Activated CD8-positive, alpha-beta memory T cell treated with anti-CD3 and anti-CD28 coated beads for 36 hours (primary cell): ENCODE measurements around the gene NTN4. TPM values are rescaled to one million over a fixed set of nuclear protein-coding genes. Genes with fewer than 3 reads are reported as not detected.
"Not testable (repeated sequence)": the region's sequence is repeated elsewhere in the genome, so short reads cannot be mapped to it uniquely, and the experiment has no call there.

ENCODE experiments used
- CTCF ChIA-PET: fragments of 350-600 bp; sonication (Branson Sonifier 250); formaldehyde crosslinking; loops from one replicate; lab custom pipeline; 2021; ENCODE audit warnings: antibody characterized with exemption; lab: Charles Lee
- POLR2A ChIA-PET: fragments of 350-600 bp; sonication (Branson Sonifier 250); formaldehyde crosslinking; loops from one replicate; lab custom pipeline; 2021; ENCODE audit warnings: antibody characterized with exemption; lab: Charles Lee
- total RNA-seq, 2 experiments: library from RNA; stranded (reverse); gene quantifications; one replicate each; pipeline ENCODE4 v1.2.3, GENCODE V29; 2021

Gene NTN4
- not detected for total RNA-seq

DNA sequence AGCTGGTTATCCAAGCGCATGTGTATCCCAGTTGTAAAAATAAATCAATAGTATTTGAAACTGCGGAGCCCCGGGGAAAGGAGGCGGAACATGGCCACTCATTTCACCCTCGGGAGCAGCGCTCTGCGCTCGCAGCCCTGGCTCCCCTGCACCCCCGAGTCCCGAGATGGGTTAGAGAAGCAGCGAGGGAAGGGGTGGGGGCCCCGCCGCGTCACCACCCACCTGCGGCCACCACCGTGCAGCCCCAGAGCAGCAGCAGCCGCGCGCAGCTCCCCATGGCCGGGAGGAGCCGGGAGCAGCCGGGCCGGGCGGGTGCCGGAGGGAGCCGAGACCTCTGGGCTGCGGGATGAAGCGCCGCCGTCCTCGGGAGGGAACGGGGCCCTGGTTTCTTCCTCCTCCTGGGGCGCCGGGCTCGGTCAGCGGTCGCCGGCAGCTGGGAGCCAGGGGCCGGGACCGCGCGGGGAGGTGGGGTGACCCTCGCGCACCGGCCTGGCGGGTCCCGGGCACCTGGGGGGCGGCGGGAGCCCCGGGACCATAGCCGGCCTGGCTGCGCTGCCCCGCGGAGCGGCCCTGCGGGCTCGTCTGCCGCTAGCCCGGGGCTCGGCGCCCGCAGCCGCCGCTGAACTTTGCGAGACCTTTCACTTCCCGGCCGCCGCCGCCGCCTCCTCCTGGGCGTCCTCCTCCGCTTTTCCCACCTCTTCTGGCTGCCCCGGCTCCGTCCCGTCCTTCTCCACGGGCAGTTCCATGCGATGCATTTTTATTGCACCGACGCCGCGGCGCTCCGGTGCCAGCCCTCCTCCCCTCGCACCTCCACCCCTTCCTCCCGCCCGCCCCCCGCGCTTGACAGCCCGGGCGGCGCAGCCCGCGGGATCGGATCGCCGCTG lies at the start of gene NTN4:
TSS of gene NTN4 (minus strand) at position 732 of the 884 bp plus-strand sequence. CDS start at position 277, 455 bp downstream.
- ChIA-PET POLR2A (no interaction called here), CTCF (interaction anchor here (0.6 kb wide), 1 partner anchor 237 kb away, joined by 3 read pairs; no protein-coding TSS in a partner anchor)

DNA sequence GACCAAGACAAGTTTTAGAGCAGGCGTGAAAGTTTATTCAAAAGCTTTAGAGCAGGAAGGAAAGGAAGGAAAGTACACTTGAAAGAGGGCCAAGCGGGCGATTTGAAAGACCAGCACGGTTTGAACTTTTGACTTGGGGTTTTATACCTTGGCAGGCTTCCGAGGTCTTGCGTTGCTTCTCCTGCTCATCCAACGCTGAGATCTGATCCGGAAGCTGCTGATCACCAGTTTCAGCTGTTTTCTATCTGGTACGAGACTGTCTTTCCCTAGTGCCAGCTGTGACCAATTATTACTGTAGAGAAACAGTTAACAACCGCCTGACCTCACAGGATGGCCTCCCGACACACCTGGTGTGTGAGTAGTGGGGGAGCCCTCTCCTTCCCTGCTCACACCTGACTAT lies 47.6 kb upstream of the NTN4 start:
- POLR2A ChIA-PET: no interaction called here
- CTCF ChIA-PET: no interaction called here

DNA sequence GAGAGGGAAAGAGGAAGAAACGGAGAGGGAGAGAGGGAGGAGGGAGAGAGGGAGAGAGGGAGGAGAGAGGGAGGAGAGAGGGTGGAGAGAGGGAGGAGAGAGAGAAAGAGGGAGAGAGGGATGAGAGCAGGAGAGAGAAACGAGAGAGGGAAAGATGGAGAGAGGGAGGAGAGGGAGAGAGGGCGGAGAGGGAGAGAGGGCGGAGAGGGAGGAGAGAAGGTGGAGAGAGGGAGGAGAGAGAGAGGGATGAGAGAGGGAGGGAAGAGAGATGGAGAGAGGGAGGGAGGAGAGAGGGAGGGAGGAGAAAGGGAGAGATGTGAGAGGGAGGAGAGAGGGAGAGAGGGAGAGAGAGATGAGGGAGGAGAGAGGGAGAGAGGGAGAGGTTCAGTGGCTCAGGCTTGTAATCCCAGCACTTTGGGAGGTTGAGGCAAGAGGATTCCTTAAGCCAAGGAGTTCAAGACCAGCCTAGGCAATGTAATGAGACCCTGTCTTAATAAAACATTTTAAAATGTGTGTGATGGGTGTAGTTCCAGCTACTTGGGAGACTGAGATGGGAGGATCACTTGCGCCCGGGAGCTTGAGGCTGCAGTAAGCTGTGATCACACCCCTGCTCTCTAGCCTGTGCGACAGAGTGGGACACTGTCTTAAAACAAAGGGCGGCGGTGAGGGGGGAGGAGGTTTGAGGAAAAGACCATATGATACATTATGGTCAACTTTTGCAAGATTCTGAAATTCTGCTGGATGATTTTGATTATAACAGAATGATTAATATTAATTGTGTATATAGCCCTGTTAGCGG lies 46.9 kb upstream of the NTN4 start:
- POLR2A ChIA-PET: no interaction called here
- CTCF ChIA-PET: no interaction called here

DNA sequence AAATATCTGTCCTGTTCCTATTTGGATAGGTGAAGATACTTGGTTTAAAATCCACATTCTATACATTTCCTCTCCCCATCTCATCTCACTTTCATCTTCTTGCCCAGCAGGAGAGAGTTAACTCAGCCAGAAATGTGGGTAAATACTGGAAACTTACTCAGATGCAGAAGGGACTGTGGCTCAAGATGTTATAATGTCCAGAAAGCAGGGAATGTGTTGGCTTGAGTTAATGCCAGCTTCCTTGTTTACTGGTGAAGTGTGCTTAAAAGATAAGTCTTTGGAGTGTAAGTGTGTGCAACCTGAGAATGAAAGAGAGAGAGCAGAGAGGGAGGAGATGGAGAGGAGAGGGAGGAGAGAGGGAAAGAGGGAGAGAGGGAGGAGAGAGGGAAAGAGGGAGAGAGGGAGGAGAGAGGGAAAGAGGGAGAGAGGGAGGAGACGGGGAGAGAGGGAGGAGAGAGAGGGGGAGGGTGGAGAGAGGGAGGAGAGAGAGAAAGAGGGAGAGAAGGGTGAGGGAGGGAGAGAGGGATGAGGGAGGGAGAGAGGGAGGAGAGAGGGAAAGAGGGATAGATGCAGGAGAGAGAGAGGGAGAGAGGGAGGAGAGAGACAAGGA lies 46.2 kb upstream of the NTN4 start:
- CTCF ChIA-PET: no interaction called here
- POLR2A ChIA-PET: no interaction called here

DNA sequence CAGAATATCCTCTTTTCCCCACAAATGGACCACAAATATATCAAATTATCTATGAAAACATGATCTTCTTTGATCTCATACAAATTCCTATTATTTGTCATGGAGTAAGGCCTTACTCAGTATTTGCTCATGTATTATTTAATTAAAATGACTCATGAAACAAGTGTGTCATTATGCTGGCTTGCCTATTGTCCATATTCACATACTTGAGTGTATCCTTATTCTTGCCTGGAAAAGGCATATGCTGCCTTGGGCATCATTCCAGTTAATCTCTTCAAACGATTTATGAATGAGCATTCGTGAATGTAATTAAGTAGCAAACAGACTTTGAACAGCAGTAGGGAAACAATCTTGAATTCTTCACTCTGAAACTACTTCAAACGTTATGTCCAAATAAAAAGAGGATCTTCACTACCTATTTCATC lies 45.6 kb upstream of the NTN4 start:
- ChIA-PET CTCF (no interaction called here), POLR2A (no interaction called here)

DNA sequence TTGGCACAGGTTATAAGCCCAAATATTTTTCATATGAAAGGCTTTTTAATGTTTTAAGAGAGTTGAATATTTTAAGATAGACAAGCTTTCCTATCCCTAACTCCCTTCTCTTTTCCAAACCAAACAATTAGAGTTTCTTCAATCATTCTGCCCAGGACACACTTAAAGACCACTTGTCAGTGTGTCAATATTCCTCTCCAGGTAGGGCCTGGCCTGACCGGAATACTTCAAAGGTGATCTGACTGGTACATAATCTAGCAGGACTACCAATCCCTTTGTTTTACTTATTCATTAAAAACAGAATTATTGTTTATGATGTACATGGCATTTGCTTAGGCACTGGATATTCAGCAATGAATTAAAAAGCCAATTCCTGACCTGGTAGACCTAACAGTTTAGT lies 44.0 kb upstream of the NTN4 start:
- POLR2A ChIA-PET: no interaction called here

DNA sequence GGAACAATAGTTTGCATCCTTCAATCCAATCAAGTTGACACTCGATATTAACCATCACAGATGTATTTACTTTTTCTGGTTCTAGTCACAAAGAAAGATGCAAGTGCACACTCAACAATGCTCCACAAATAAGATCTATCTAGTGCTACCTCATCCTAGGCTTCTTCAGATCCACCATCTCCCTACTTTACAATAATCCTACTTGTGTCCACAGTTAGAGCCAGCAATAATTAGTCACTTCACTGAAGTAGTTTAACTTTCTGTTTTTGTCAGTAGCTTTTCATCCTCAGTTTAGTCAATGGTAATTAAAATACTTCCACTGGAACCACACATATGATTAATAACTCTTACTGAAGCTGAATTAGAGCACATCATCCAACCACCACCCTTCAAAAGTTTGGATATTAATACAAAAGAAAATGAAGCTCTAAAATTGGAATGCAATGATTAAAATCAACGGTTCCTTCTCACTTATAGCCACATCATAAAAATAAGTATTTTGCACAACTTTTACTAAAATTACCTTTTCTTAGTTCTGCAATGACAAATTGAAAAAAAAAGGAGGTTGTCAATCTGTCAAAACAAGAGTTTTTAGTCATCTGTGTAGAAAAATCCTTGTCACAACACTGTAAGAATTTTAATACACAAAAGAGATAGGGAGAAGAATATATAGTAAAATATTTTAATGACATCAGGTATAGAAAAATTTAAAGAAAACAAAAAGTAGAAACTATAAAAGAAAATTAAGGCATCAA lies 39.9 kb upstream of the NTN4 start:
- CTCF ChIA-PET: no interaction called here
- POLR2A ChIA-PET: no interaction called here

More for the DNA sequence above, 44.0 kb upstream of the NTN4 start:
- CTCF ChIA-PET: no interaction called here

DNA sequence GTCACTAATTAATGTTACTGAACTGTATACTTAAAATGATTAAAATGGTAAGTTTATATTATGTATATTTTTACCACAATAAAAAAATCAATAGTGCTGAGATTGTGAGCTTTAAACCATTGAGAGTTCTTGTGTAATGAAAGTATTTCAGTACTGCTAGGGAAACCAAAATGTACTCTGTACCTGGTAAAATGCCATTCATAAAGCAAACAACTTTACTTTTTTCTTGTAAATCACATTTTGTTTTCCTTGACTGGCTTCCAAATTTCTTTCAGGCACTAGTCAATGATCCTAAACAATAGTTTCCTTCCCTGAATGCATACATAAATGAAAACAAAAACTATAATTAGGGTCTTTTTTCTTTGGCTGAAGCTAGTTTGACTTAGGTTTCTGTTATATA lies 38.8 kb upstream of the NTN4 start:
- POLR2A ChIA-PET: interaction anchor here (0.6 kb wide), 1 partner anchor 729 kb away, joined by 3 read pairs; no protein-coding TSS in a partner anchor

DNA sequence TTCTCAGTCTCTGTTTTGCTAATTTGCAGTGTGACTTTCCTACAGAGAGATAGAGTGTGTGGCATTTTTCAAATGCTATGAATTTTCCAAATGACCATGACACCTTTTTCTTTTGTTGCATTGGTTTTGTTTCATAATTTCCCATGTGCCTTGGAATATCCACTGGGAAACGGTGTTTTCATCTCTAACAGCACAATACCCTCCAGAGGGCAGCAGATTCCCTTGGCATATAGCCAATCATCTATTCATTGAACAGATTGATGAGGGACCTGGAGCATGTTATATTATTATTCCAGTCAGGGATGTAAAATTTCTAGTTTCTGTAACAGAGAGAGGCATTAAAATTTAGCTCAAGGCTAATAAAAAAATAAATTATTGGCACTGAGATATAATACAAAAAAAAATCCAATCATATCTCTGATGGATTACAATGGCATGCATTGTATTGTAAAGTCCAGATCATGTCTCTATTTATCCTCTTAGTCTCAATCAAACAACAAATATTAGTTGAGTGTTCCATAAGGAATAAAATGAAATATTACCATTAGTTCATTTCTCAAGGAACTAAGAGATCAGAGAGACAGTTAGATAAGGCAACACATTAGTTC lies 29.6 kb upstream of the NTN4 start:
- ChIA-PET POLR2A (no interaction called here), CTCF (no interaction called here)

More for the DNA sequence above, 38.8 kb upstream of the NTN4 start:
- CTCF ChIA-PET: no interaction called here

DNA sequence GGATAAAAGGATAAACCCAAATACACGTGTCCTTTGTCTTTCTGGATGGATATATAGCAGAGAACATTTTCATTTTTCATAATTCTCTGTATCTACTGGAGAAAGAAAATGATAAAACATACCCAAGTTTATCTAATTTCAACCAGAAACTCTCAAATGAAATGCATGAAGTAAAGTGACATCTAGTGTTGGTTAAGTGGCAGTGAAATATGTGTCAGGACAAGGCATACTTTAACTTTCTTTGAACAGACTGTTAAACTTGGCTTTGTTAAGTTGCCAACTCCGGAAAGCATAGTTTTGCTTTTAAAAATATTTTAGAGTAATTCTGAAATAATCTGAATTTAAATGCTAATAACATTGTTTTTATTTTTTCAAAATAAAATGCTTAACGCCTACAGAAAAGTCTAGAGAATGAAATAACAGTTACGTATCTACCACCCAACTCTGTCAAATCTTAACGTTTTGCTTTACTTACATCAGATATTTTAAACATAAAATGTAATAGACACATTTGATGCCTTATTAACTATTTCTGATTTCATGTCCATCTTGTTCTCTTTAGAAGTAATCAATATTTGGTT lies 25.2 kb upstream of the NTN4 start:
- ChIA-PET POLR2A (no interaction called here), CTCF (no interaction called here)

DNA sequence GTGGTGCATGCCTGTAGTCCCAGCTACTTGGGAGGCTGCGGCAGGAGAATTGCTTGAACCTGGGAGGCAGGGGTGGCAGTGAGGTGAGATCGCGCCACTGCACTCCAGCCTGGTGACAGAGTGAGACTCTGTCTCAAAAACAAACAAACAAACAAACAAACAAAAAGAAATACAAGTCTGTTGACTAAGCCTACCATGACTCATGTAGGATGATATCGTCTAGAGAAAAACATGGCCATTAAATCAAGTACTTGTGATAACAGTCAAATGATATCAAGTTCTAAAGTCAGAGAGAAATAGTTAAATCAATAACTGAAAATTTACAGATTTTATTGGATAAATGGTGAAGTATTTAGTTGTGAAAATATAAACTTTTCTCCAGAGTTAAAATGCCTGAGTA lies 21.6 kb upstream of the NTN4 start:
- CTCF ChIA-PET, POLR2A ChIA-PET: not testable (repeated sequence)

DNA sequence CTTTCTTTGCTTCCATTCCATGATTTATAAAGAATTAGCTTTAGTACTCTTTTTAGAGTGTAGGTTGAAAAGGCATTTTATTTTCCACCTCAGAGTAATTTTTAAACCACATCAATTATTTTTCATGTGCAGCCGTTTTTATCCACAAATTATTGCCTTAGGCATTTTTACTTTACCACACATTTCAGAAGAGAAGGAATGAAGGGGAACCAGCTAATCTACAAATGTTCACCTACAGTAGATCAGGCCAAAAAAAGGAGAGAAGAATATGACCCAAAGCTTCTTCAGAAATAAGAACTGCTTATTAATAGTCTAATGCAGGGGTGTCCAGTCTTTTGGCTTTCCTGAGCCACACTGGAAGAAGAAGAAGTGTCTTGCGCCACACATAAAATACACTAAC lies 19.8 kb upstream of the NTN4 start:
- ChIA-PET CTCF (no interaction called here), POLR2A (no interaction called here)

DNA sequence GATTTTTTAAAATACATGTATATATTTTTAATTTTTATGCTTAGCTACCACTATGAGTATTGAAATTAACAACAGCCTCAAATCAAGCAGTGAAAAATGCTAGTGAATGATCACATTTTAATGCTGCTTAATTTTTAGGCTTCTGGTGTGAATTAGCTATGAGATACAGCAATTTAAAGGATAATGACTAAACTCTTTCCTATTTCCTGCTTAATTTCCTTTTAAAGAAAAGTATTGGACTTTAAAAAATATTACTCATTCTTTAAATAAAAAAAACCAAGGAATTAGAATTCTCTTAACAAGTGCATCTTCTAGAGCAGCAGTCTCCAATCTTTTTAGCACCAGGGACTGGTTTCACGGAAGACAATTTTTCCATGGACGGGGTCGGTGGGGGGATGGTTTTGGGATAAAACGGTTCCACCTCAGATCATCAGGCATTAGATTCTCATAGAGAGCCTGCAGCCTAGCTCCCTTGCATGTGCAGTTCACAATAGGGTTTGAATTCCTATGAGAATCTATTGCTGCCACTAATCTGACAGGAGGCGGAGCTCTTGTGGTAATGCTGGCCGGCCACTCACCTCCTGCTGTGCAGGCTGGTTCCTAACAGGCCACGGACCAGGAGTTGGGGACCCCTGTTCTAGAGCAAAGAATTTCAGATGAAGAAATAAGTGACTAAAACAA lies 18.6 kb upstream of the NTN4 start:
- CTCF ChIA-PET: no interaction called here
- POLR2A ChIA-PET: no interaction called here

DNA sequence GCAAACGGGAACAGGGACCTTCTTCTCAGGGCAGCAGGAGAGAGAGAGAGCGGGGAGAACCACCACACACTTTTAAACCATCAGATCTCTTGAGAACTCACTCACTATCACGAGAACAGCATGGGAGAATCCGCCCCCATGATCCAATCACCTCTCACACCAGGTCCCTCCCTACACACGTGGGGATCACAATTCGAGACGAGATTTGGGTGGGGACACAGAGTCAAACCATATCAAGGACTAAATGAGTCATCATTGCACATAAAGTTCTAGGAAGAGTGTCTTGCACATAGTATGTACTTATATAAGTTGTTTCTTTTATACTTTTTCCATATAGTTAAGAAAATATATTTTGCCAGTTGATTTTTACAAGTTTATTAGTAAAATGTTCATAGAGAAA lies 17.6 kb upstream of the NTN4 start:
- ChIA-PET POLR2A (no interaction called here), CTCF (no interaction called here)

DNA sequence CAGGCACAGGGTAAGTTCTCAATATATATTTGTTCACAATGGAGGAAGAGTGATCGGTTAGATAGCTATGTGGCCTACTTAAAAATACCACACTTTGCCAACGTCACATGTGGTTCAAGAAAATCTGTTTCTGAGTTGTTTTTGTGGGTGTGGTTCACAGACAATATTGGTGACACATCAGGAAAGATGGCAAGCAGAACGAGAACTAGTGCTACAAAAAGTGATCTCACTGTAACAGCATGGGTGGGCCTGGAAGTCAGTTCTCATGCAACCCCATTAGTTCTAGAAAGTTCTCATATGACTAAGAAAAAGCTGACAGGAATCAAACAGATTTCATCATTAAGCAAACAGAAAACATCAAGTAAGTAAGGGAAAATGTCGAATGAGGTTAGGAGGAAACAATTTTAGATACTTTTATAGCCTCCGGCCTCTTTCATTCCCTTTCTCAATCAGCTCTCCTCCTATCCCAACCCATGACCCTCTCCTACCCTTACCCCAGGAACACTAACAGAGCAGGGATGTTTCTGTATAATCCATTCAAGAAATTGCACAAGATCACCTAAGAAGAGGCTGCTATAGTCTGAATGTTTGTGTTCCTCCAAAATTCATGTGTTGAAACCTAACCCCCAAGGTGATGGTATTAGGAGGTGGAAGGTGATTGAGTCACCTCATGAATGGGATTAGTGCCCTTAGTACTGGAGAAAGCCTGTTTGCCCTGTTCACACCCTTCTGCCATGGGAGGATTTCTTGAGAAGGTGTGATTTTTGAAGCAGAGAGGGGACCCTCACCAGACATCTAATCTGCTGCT lies 15.5 kb upstream of the NTN4 start:
- ChIA-PET POLR2A (no interaction called here), CTCF (no interaction called here)

DNA sequence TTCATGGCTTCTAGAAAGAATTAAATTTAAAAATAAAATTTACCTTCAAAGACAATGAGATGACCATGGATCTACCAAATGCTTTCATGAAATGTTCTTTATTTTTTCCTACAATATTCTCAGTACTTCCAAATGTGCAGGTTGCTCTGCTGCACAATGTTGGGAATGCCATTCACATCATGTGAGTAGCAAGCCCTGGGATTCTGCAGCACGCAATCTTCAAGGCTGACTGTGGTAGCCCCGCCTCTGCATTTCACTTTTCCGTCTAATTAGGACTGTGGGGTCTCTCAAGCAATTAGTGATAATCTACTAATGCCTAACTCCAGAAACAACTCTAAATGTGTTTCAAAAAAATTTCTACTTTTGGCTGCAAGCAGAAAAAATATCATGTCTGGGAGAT lies 13.7 kb upstream of the NTN4 start:
- ChIA-PET CTCF (no interaction called here), POLR2A (no interaction called here)

DNA sequence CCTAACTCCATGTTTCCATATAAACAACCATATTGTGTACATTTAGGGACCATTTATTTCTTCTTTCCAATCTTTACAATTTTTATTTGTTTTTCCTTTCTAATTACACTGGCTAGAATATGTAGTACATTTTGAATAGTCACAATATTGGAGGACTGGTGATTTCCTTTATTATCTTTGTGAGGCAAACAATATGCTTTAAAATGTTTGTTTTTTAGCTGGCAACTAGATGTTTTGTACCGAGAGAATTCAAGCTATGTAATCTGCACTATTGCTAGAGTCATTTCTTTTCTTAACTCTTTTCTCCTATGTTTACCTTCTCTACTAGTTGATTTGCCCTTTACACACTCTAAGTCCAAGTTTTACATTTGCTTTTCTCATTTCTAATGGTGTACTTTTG lies 13.3 kb upstream of the NTN4 start:
- ChIA-PET POLR2A (no interaction called here), CTCF (no interaction called here)
